Liver (tissue), 9 donors: Measurements from ENCODE around the gene IFI27L1. TPM values are rescaled to one million over a fixed set of nuclear protein-coding genes. Genes with fewer than 3 reads are reported as not detected.
A peak's percentile ranks its signal among the peaks of the same experiment; 100 is the strongest.

Source experiments
- DNase-seq: peaks from one replicate; pipeline ENCODE4 v3.0.0-alpha.2; 2017; ENCODE audit warnings: low spot score
- H3K27ac ChIP-seq, 2 donors: one replicate each; pipeline ENCODE4 v1.7.0; 2013; ENCODE audit warnings: inconsistent platforms in 2 of 2, low read length in 2 of 2, control low read depth in 1 of 2, low read depth in 1 of 2, mild to moderate bottlenecking in 1 of 2
- H3K27me3 ChIP-seq, 4 donors: one replicate each; pipeline versions ENCODE4 v1.6.1 to v1.7.0; 2013; ENCODE audit warnings: low read length in 3 of 4, inconsistent platforms in 1 of 4, mild to moderate bottlenecking in 1 of 4, moderate library complexity in 1 of 4; ENCODE audit not compliant: control insufficient read depth in 4 of 4, insufficient read depth in 4 of 4
- H3K36me3 ChIP-seq, 4 donors: one replicate each; pipeline versions ENCODE4 v1.6.1 to v1.7.0; 2013; ENCODE audit warnings: low read length in 3 of 4, mild to moderate bottlenecking in 3 of 4, low read depth in 1 of 4, moderate library complexity in 1 of 4; ENCODE audit not compliant: control insufficient read depth in 4 of 4, insufficient read depth in 3 of 4
- H3K4me1 ChIP-seq, 4 donors: one replicate each; pipeline versions ENCODE4 v1.6.1 to v1.7.0; 2013; ENCODE audit warnings: low read length in 3 of 4, mild to moderate bottlenecking in 3 of 4, moderate library complexity in 1 of 4; ENCODE audit not compliant: control insufficient read depth in 4 of 4, insufficient read depth in 4 of 4
- H3K4me3 ChIP-seq, 3 donors: one replicate each; pipeline versions ENCODE4 v1.6.1 to v1.7.0; 2013; ENCODE audit warnings: low read length in 3 of 3, control low read depth in 1 of 3, low read depth in 1 of 3, mild to moderate bottlenecking in 1 of 3
- H3K9ac ChIP-seq, 2 donors: one replicate each; pipeline ENCODE4 v1.7.0; 2013; ENCODE audit warnings: low read length in 2 of 2, mild to moderate bottlenecking in 2 of 2, moderate library complexity in 2 of 2, control low read depth in 1 of 2, low read depth in 1 of 2
- H3K9me3 ChIP-seq, 4 donors: one replicate each; pipeline versions ENCODE4 v1.6.1 to v1.7.0; 2013; ENCODE audit warnings: low read length in 3 of 4; ENCODE audit not compliant: control insufficient read depth in 4 of 4
- EGR1 ChIP-seq, 2 donors: IDR thresholded peaks; 2 replicates each; pipeline ENCODE4 v1.6.1; 2016 to 2018; ENCODE audit warnings: antibody characterized with exemption in 2 of 2, low read depth in 2 of 2
- FOXA1 ChIP-seq: IDR thresholded peaks from 2 replicates; pipeline ENCODE4 v1.6.1; 2016; ENCODE audit warnings: antibody characterized with exemption
- FOXA2 ChIP-seq: IDR thresholded peaks from 2 replicates; pipeline ENCODE4 v1.6.1; 2016; ENCODE audit warnings: antibody characterized with exemption
- GABPA ChIP-seq, 2 donors: IDR thresholded peaks in 1 of 2; conservative IDR thresholded peaks in 1 of 2; 2 replicates each; pipeline ENCODE4 v1.6.1; 2016; ENCODE audit warnings: antibody characterized with exemption in 2 of 2, mild to moderate bottlenecking in 1 of 2, moderate library complexity in 1 of 2
- HNF4A ChIP-seq, 2 donors: conservative IDR thresholded peaks; 2 replicates each; pipeline ENCODE4 v1.6.1; 2016; ENCODE audit warnings: antibody characterized with exemption in 2 of 2, mild to moderate bottlenecking in 2 of 2
- HNF4G ChIP-seq: IDR thresholded peaks from 2 replicates; pipeline ENCODE4 v1.6.1; 2016; ENCODE audit warnings: antibody characterized with exemption
- JUND ChIP-seq, 2 donors: IDR thresholded peaks; 2 replicates each; pipeline ENCODE4 v1.6.1; 2016; ENCODE audit warnings: antibody characterized with exemption in 2 of 2
- NR2F2 ChIP-seq: IDR thresholded peaks from 2 replicates; pipeline ENCODE4 v1.6.1; 2016; ENCODE audit warnings: antibody characterized with exemption
- RAD21 ChIP-seq, 2 donors: IDR thresholded peaks; 2 replicates each; pipeline ENCODE4 v1.6.1; 2016; ENCODE audit warnings: antibody characterized with exemption in 2 of 2, mild to moderate bottlenecking in 2 of 2
- REST ChIP-seq: IDR thresholded peaks from 2 replicates; pipeline ENCODE4 v1.6.1; 2016; ENCODE audit warnings: antibody characterized with exemption, mild to moderate bottlenecking
- RXRA ChIP-seq, 2 donors: IDR thresholded peaks; 2 replicates each; pipeline ENCODE4 v1.6.1; 2017 to 2018; ENCODE audit warnings: antibody characterized with exemption in 2 of 2, mild to moderate bottlenecking in 1 of 2
- SP1 ChIP-seq: IDR thresholded peaks from 2 replicates; pipeline ENCODE4 v1.6.1; 2018; ENCODE audit warnings: antibody characterized with exemption, mild to moderate bottlenecking
- TAF1 ChIP-seq: conservative IDR thresholded peaks from 2 replicates; pipeline ENCODE4 v1.6.1; 2016; ENCODE audit warnings: antibody characterized with exemption, mild to moderate bottlenecking
- YY1 ChIP-seq: IDR thresholded peaks from 2 replicates; pipeline ENCODE4 v1.6.1; 2016; ENCODE audit warnings: antibody characterized with exemption, mild to moderate bottlenecking
- WGBS: extraction: QIAGEN DNeasy Blood & Tissue Kit; methylation state at CpG from one replicate; pipeline ENCODE4 v1.1.7; 2013; 5-methylcytosine and 5-hydroxymethylcytosine counted together
- polyA plus RNA-seq, 2 donors: library from polyadenylated mRNA; stranded (reverse) in 1 of 2; unstranded in 1 of 2; fragments of 200-250 nt in 1 of 2; fragments of >200 nt in 1 of 2; fragmentation: Nextera tagmentation in 1 of 2; extraction: Ambion mirVana in 1 of 2; gene quantifications; one replicate each; pipeline versions ENCODE4 v1.2.1 to v1.2.3, GENCODE V29; 2013 to 2015
- total RNA-seq, 2 donors: library from RNA; depleted of rRNA; stranded (reverse); fragments of >200 nt; gene quantifications; one replicate each; pipeline ENCODE4 v1.2.3, GENCODE V29; 2014
- TF ChIP-seq, protein P1 (sequence below): IDR thresholded peaks from 2 replicates; pipeline ENCODE4 v1.6.1; 2016; ENCODE audit warnings: antibody characterized with exemption
- TF ChIP-seq, protein P2 (sequence below): fragments of 150-350 bp; IDR thresholded peaks from 2 replicates; pipeline ENCODE4 v1.5.1; 2017; ENCODE audit warnings: improper control_type of control experiment, low read depth, low read length; ENCODE audit not compliant: missing input control
- TF ChIP-seq, protein P3 (sequence below): IDR thresholded peaks from 2 replicates; pipeline ENCODE4 v1.6.1; 2016; ENCODE audit warnings: antibody characterized with exemption
- TF ChIP-seq, protein P4 (sequence below): IDR thresholded peaks from 2 replicates; pipeline ENCODE4 v1.6.1; 2016; ENCODE audit warnings: antibody characterized with exemption
- donor health status: healthy.
- donor health status: healthy.
- donor health status: healthy.
- donor health status: healthy.
- donor health status: healthy.

IFI27L1 gene
- total and polyA plus RNA-seq, 4 donors: 3.7 to 8.1 (median 5.6) TPM

DNA sequence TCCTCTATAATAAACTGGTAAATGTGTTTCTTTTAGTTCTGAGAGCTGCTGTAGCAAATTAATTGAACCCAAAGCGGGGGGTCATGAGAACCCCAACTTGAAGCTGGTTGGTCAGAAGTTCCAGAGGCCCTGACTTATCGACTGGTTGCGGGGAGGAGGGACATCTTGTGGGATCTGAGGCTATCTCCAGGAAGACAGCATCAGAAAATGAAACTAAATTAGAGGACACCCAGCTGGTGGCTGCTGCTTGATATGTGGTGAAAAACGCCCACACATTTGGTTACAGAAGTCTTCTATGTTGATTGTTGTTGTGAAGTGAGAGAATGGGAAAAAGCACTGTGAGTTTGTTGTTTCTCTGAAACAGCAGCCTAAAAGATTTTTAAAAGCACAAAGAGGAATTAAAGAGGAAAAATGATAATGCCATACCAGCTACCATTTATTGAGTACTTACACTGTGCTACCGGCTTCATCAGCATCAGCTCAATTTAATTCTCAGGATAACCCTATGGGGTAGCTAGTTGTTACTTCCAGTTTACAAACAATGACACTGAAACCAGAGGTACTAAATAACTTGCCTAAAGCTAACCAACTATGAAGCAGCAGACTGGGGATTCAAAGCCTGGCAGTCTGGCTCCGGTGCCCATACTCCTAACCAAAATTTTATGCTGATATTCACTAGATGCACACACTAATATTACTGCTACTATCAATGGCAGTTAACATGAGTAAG, 24.4 kb upstream of the IFI27L1 start:
- H3K36me3 ChIP-seq: peaks cover 5 to 55% (median 38%) of the 10 kb centered on the region in 4 donors
- WGBS: 82% methylated on average over 6 of the region's 6 CpGs
- TF ChIP-seq YY1 (no peak), HNF4A (conservative IDR thresholded peaks at IDR 0.05) (no peak), NR2F2 (no peak), FOXA2 (no peak), RAD21 (IDR thresholded peaks at IDR 0.05) (no peak), REST (no peak), JUND (IDR thresholded peaks at IDR 0.05) (no peak), TAF1 (no peak), EGR1 (IDR thresholded peaks at IDR 0.05; ENCODE audit: low read depth in 2 of 2) (no peak), RXRA (IDR thresholded peaks at IDR 0.05) (no peak), FOXA1 (no peak), HNF4G (no peak), SP1 (no peak), GABPA (IDR thresholded peaks at IDR 0.05 in 1 of 2, conservative IDR thresholded peaks at IDR 0.05 in 1 of 2) (no peak)
- TF ChIP-seq, protein P1, sequence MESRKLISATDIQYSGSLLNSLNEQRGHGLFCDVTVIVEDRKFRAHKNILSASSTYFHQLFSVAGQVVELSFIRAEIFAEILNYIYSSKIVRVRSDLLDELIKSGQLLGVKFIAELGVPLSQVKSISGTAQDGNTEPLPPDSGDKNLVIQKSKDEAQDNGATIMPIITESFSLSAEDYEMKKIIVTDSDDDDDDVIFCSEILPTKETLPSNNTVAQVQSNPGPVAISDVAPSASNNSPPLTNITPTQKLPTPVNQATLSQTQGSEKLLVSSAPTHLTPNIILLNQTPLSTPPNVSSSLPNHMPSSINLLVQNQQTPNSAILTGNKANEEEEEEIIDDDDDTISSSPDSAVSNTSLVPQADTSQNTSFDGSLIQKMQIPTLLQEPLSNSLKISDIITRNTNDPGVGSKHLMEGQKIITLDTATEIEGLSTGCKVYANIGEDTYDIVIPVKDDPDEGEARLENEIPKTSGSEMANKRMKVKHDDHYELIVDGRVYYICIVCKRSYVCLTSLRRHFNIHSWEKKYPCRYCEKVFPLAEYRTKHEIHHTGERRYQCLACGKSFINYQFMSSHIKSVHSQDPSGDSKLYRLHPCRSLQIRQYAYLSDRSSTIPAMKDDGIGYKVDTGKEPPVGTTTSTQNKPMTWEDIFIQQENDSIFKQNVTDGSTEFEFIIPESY: no peak
- TF ChIP-seq, protein P2, sequence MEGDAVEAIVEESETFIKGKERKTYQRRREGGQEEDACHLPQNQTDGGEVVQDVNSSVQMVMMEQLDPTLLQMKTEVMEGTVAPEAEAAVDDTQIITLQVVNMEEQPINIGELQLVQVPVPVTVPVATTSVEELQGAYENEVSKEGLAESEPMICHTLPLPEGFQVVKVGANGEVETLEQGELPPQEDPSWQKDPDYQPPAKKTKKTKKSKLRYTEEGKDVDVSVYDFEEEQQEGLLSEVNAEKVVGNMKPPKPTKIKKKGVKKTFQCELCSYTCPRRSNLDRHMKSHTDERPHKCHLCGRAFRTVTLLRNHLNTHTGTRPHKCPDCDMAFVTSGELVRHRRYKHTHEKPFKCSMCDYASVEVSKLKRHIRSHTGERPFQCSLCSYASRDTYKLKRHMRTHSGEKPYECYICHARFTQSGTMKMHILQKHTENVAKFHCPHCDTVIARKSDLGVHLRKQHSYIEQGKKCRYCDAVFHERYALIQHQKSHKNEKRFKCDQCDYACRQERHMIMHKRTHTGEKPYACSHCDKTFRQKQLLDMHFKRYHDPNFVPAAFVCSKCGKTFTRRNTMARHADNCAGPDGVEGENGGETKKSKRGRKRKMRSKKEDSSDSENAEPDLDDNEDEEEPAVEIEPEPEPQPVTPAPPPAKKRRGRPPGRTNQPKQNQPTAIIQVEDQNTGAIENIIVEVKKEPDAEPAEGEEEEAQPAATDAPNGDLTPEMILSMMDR: no peak
- TF ChIP-seq, protein P3, sequence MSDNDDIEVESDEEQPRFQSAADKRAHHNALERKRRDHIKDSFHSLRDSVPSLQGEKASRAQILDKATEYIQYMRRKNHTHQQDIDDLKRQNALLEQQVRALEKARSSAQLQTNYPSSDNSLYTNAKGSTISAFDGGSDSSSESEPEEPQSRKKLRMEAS: no peak
- TF ChIP-seq, protein P4, sequence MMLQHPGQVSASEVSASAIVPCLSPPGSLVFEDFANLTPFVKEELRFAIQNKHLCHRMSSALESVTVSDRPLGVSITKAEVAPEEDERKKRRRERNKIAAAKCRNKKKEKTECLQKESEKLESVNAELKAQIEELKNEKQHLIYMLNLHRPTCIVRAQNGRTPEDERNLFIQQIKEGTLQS: no peak
- peak; percentile 4 for DNase-seq
- H3K4me1 ChIP-seq: peaks cover 15 to 44% (median 39%) of the 10 kb centered on the region in 4 donors
- H3K27me3 ChIP-seq: no peaks in the 10 kb centered on the region
- no peak overlapping the region for H3K9ac ChIP-seq
- H3K4me3 ChIP-seq: no peak overlapping the region
- peak overlapping the region in 1 of 2 donors; percentile 16 for H3K27ac ChIP-seq
- no peaks in the 10 kb centered on the region for H3K9me3 ChIP-seq
